Neural progenitor cell (in vitro differentiated cells): Measurements from ENCODE around the gene TUBB2A. TPM values are rescaled to one million over a fixed set of nuclear protein-coding genes. Genes with fewer than 3 reads are reported as not detected.
"Not testable (repeated sequence)": the region's sequence is repeated elsewhere in the genome, so short reads cannot be mapped to it uniquely, and the experiment has no call there.

Experiments used
- DNase-seq: peaks from one replicate; pipeline ENCODE4 v3.0.0-alpha.2; 2016; ENCODE audit warnings: low spot score
- H2AFZ ChIP-seq: fragments of 200-600 bp; sonication (generic); replicated peaks from 2 replicates; pipeline ENCODE4 v1.6.1; 2016; ENCODE audit warnings: antibody characterized with exemption
- H3F3A ChIP-seq: fragments of 200-600 bp; sonication (generic); 2 replicates; pipeline ENCODE4 v1.6.1; 2016; ENCODE audit warnings: antibody characterized with exemption, low read depth
- H3K27ac ChIP-seq: fragments of 200-600 bp; sonication (generic); 2 replicates; pipeline ENCODE4 v1.5.1; 2016; ENCODE audit warnings: mild to moderate bottlenecking
- H3K27me3 ChIP-seq: fragments of 200-600 bp; sonication (generic); 2 replicates; pipeline ENCODE4 v1.6.1; 2016; ENCODE audit warnings: mild to moderate bottlenecking, moderate library complexity
- H3K36me3 ChIP-seq: fragments of 200-600 bp; sonication (generic); 2 replicates; pipeline ENCODE4 v1.5.1; 2016
- H3K4me1 ChIP-seq: fragments of 200-600 bp; sonication (generic); 2 replicates; pipeline ENCODE4 v1.6.1; 2016; ENCODE audit warnings: mixed run types
- H3K4me2 ChIP-seq: fragments of 200-600 bp; sonication (generic); 2 replicates; pipeline ENCODE4 v1.6.1; 2016
- H3K4me3 ChIP-seq: fragments of 200-600 bp; sonication (generic); 2 replicates; pipeline ENCODE4 v1.5.1; 2016
- H3K79me2 ChIP-seq: fragments of 200-600 bp; sonication (generic); 2 replicates; pipeline ENCODE4 v1.6.1; 2016; ENCODE audit warnings: low read depth
- H3K9ac ChIP-seq: fragments of 200-600 bp; sonication (generic); 2 replicates; pipeline ENCODE4 v1.6.1; 2016
- H3K9me3 ChIP-seq: fragments of 200-600 bp; sonication (generic); 2 replicates; pipeline ENCODE4 v1.5.1; 2016; ENCODE audit warnings: low read depth
- H4K20me1 ChIP-seq: fragments of 200-600 bp; sonication (generic); 2 replicates; pipeline ENCODE4 v1.6.1; 2016; ENCODE audit warnings: low read depth
- H3K27ac Mint-ChIP-seq: 3 replicates; pipeline ENCODE4 v1.8.0; 2021; ENCODE audit warnings: mixed read lengths
- H3K27me3 Mint-ChIP-seq: 2 replicates; pipeline ENCODE4 v1.8.0; 2022; ENCODE audit warnings: low read depth, mild to moderate bottlenecking, inconsistent platforms, moderate library complexity, mixed read lengths; ENCODE audit not compliant: insufficient read depth
- H3K36me3 Mint-ChIP-seq: 3 replicates; pipeline ENCODE4 v1.8.0; 2021; ENCODE audit warnings: mixed read lengths
- H3K4me1 Mint-ChIP-seq: 3 replicates; pipeline ENCODE4 v1.8.0; 2021; ENCODE audit warnings: mixed read lengths
- H3K4me3 Mint-ChIP-seq: 3 replicates; pipeline ENCODE4 v1.8.0; 2021; ENCODE audit warnings: mild to moderate bottlenecking, moderate library complexity, mixed read lengths
- H3K9me3 Mint-ChIP-seq: 3 replicates; pipeline ENCODE4 v1.8.0; 2020; ENCODE audit warnings: mixed read lengths
- EZH2 ChIP-seq: fragments of 200-600 bp; sonication (generic); IDR thresholded peaks from 2 replicates; pipeline ENCODE4 v1.6.1; 2017; ENCODE audit warnings: antibody characterized with exemption, mild to moderate bottlenecking, moderate library complexity
- EZH2phosphoT487 ChIP-seq: fragments of 200-600 bp; sonication (generic); IDR thresholded peaks from 2 replicates; pipeline ENCODE4 v1.6.1; 2017; ENCODE audit warnings: antibody characterized with exemption
- total RNA-seq: library from RNA; depleted of rRNA; stranded (reverse); fragments of >200 nt; gene quantifications from 2 replicates; pipeline ENCODE4 v1.2.3, GENCODE V29; 2015; ENCODE audit warnings: low replicate concordance
- TF ChIP-seq, protein P1 (sequence below): fragments of 200-600 bp; sonication (generic); IDR thresholded peaks from 2 replicates; pipeline ENCODE4 v1.5.1; 2017; ENCODE audit warnings: antibody characterized with exemption, mild to moderate bottlenecking

TUBB2A gene
- total RNA-seq, 1 donor from 2014 or later: 57.9 TPM

DNA sequence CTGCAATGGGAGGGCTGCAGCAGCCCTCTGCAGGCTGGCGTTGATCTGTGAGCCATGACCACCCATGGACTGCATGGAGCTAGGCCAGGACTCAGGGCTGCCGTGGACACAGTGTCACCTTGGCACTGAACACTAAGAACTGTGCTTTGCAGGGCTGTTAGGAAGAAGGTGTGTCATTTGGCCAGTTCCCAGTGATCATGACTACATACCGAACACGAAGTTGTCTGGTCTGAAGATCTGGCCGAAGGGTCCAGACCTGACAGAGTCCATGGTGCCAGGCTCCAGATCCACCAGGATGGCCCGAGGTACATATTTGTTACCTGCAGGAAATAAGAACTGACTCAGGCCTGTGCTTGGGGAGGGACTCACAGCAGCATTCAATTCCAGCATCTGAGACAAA is 1.9 kb downstream of the TUBB2A start:
- H3K4me3 Mint-ChIP-seq: peak overlapping the region; percentile 98
- H2AFZ ChIP-seq, H3K27me3 ChIP-seq, H3K9ac ChIP-seq, H3K36me3 ChIP-seq, H3K9me3 ChIP-seq, H3K9me3 Mint-ChIP-seq, H3K79me2 ChIP-seq, H3K27ac Mint-ChIP-seq, H3K27me3 Mint-ChIP-seq, H3K4me3 ChIP-seq, H3K27ac ChIP-seq, H3K4me2 ChIP-seq, DNase-seq: not testable (repeated sequence)
- peaks cover 45% of the 10 kb centered on the region for H3F3A ChIP-seq
- H3K36me3 Mint-ChIP-seq: peaks cover 35% of the 10 kb centered on the region
- peaks cover 12% of the 10 kb centered on the region for H4K20me1 ChIP-seq
- H3K4me1 Mint-ChIP-seq: peaks cover 46% of the 10 kb centered on the region
- H3K4me1 ChIP-seq: peaks cover 26% of the 10 kb centered on the region

DNA sequence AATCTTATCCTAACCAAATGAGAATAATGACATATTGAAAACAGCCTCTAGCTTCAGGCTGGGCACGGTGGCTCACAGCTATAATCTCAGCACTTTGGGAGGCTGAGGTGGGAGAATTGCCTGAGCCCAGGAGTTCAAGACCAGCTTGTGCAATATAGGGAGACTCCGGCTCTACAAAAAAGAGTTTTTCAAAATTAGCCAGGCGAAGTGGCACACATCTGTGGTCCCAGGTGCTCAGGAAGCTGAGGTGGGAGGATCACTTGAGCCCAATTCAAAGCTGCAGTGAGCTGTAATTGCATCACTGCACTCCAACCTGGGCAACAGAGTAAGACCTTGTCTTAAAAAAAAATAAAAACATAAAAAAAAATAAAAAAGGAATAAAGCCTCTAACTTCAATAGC is 4.7 kb downstream of the TUBB2A start:
- Histone ChIP-seq H3K27ac (no peak overlapping the region), H3K27me3 (no peaks in the 10 kb centered on the region), H3K79me2 (peaks cover 5% of the 10 kb centered on the region), H3K36me3 (peaks cover 6% of the 10 kb centered on the region), H3K9ac (no peak overlapping the region), H3K4me1 (peaks cover 3% of the 10 kb centered on the region), H3K9me3 (no peaks in the 10 kb centered on the region), H3K4me2 (no peak overlapping the region), H3K4me3 (no peak overlapping the region), H2AFZ (no peak overlapping the region), H4K20me1 (peaks cover 5% of the 10 kb centered on the region), H3F3A (peaks cover 20% of the 10 kb centered on the region)
- no peak overlapping the region for H3K27ac Mint-ChIP-seq
- H3K36me3 Mint-ChIP-seq: peaks cover 46% of the 10 kb centered on the region
- no peak overlapping the region for H3K4me3 Mint-ChIP-seq
- TF ChIP-seq EZH2phosphoT487 (no peak), EZH2 (no peak)
- TF ChIP-seq, protein P1, sequence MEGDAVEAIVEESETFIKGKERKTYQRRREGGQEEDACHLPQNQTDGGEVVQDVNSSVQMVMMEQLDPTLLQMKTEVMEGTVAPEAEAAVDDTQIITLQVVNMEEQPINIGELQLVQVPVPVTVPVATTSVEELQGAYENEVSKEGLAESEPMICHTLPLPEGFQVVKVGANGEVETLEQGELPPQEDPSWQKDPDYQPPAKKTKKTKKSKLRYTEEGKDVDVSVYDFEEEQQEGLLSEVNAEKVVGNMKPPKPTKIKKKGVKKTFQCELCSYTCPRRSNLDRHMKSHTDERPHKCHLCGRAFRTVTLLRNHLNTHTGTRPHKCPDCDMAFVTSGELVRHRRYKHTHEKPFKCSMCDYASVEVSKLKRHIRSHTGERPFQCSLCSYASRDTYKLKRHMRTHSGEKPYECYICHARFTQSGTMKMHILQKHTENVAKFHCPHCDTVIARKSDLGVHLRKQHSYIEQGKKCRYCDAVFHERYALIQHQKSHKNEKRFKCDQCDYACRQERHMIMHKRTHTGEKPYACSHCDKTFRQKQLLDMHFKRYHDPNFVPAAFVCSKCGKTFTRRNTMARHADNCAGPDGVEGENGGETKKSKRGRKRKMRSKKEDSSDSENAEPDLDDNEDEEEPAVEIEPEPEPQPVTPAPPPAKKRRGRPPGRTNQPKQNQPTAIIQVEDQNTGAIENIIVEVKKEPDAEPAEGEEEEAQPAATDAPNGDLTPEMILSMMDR: no peak
- H3K9me3 Mint-ChIP-seq: no peaks in the 10 kb centered on the region
- peaks cover 33% of the 10 kb centered on the region for H3K4me1 Mint-ChIP-seq
- H3K27me3 Mint-ChIP-seq: peaks cover 5% of the 10 kb centered on the region
- no peak for DNase-seq

DNA sequence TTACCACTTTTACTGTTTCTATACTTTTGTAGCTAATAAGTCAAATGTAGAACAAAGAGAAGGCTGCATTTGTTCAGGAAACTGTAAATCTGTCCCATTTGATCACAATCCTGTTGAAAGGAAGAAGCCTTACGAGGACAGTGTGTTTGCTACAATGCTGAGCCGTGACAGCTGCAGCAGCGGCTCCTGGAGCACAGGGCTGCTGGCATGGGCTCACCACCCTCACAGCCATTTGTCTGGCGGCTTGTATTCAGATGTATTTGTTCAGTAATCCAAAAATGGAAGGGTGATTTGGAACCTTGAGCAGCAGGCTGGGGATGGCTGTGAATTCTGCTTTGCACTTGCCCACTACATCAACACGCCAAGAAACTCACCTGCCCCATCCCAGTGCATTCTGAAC is 5.7 kb downstream of the TUBB2A start:
- no peak overlapping the region for H2AFZ ChIP-seq
- Mint-ChIP-seq H3K36me3 (peaks cover 50% of the 10 kb centered on the region), H3K9me3 (no peaks in the 10 kb centered on the region), H3K4me1 (peaks cover 31% of the 10 kb centered on the region), H3K4me3 (no peak overlapping the region), H3K27ac (no peak overlapping the region), H3K27me3 (peaks cover 6% of the 10 kb centered on the region)
- H3F3A ChIP-seq: peaks cover 18% of the 10 kb centered on the region
- H3K79me2 ChIP-seq: peaks cover under 1% of the 10 kb centered on the region
- H3K27ac ChIP-seq: no peak overlapping the region
- no peak for DNase-seq
- H3K27me3 ChIP-seq: no peaks in the 10 kb centered on the region
- H3K4me1 ChIP-seq: peaks cover 3% of the 10 kb centered on the region
- no peak overlapping the region for H3K9ac ChIP-seq
- no peak overlapping the region for H3K4me3 ChIP-seq
- no peaks in the 10 kb centered on the region for H3K9me3 ChIP-seq
- peaks cover 5% of the 10 kb centered on the region for H4K20me1 ChIP-seq
- TF ChIP-seq EZH2: no peak
- TF ChIP-seq, protein P1: no peak
- no peak for TF ChIP-seq EZH2phosphoT487
- no peak overlapping the region for H3K4me2 ChIP-seq
- peaks cover 6% of the 10 kb centered on the region for H3K36me3 ChIP-seq

DNA sequence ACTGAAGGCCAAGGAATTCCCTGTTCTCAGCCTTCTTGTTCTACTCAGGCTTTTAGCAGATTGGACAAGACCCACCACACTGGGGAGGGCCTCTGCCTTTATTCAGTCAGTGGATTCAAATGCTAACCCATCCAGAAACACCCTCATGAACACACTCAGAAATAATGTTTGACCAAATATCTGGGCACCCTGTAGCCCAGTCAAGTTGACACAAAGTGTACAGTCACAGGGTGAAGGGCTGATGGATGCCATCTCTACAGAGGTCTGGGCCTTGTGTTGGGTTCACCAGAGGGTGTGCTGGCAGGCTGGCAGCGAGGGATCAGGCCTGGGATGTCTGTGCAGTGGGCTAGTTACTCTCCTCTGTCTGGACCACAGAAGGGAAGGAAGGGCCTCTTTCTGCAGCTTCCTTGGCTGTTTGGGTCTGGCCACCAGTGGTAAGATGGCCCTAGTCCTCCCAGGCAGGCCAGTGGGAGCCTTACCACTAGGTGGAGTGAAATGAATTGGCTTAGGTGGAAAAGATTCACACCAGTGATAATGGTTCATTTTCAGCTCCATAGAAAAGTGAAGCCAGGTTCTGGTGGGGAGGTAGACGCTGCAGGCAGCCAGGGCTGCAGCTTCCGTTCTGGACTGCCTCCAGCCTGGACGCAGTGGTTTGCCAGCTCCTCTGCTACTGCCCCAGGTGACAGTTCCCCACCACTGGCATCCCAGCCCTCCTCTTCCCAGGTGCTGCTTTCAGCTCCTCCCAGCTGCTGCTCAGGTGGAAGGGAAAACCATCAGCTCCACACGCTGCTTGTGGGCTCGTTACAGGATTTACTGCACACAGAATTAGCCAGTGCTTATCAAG is 9.2 kb downstream of the TUBB2A start:
- Mint-ChIP-seq H3K36me3 (peaks cover 48% of the 10 kb centered on the region), H3K27me3 (peaks cover 7% of the 10 kb centered on the region), H3K27ac (no peak overlapping the region), H3K9me3 (no peaks in the 10 kb centered on the region), H3K4me1 (peaks cover 18% of the 10 kb centered on the region), H3K4me3 (no peak overlapping the region)
- no peak overlapping the region for H3K4me3 ChIP-seq
- no peaks in the 10 kb centered on the region for H3K79me2 ChIP-seq
- no peaks in the 10 kb centered on the region for H3K27me3 ChIP-seq
- no peak overlapping the region for H3K27ac ChIP-seq
- H3K4me1 ChIP-seq: peaks cover 3% of the 10 kb centered on the region
- H3K36me3 ChIP-seq: peaks cover 2% of the 10 kb centered on the region
- peaks cover 16% of the 10 kb centered on the region for H3F3A ChIP-seq
- H3K9ac ChIP-seq: no peak overlapping the region
- H3K9me3 ChIP-seq: no peaks in the 10 kb centered on the region
- H4K20me1 ChIP-seq: no peaks in the 10 kb centered on the region
- H3K4me2 ChIP-seq: no peak overlapping the region
- TF ChIP-seq EZH2 (no peak), EZH2phosphoT487 (no peak)
- TF ChIP-seq, protein P1: peak; percentile 19
- DNase-seq: no peak
- no peak overlapping the region for H2AFZ ChIP-seq
